HG03135 (cell line): Measurements from ENCODE around the gene OFD1.

ENCODE experiments used
- ATAC-seq: cut with Tn5 transposase; IDR thresholded peaks from one replicate; pipeline ENCODE4 v1.9.1; 2021; ENCODE audit warnings: mild to moderate bottlenecking, moderate library complexity; ENCODE audit not compliant: unreplicated experiment

The OFD1 gene

DNA sequence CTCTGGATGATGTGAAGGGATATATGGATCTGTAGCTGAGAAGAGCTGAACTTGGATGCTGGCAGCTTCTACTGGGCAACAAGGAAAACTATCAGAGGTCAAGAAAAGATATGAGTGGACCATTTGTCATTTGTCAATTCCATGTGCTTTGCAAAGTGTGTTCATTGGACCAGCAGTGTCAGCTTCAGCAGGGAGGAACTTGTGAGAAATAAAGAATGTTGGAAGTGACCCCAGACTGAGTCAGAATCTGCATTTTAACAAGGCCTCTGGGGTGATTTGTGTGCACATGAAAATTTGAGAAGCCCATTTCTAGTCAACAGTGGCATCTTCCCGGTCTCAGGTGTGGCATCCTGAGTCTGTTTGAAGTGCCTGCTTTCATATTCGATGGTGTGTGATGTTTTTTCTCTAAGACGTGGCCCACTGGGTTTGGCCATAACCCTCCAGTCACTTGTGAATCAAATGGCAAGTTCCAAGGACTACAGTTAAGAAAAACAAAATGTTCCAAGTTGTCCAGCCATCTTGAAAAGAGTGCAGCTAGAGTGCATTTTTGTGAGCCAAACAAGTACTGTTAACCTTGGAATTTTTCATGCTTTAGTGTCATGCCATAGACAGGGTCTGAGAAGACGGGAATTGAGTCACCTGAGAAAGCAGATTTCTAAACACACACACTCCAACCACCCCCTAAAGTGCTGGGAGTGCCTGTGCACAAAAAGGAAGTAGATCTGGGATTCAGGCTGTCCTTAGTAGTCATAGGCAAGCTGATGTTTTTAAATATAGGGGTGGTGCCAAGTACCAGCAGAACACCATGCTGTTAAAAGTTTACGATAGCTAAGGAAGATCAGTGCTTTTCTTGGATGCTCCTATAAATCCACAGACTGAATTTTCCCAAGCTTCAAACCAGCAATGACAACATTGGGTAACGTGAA lies 55.9 kb downstream of the OFD1 start:
- ATAC-seq = no peak

DNA sequence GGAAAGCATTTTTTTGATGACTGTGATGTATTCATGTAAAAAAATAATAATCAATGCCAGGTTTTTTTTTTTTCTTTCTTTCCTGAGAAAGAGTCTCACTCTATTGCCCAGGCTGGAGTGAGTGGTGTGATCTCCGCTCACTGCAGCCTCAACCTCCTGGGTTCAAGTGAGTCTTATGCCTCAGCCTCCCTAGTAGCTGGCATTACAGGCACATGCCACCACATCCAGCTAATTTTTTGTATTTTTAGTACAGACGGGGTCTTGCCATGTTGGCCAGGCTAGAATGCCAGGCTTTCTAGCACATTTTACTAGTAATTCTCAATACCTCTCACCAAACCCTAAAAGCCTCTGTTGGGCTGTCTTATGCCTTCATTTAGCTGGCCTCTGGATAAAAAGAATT lies 56.6 kb downstream of the OFD1 start:
- no peak for ATAC-seq

DNA sequence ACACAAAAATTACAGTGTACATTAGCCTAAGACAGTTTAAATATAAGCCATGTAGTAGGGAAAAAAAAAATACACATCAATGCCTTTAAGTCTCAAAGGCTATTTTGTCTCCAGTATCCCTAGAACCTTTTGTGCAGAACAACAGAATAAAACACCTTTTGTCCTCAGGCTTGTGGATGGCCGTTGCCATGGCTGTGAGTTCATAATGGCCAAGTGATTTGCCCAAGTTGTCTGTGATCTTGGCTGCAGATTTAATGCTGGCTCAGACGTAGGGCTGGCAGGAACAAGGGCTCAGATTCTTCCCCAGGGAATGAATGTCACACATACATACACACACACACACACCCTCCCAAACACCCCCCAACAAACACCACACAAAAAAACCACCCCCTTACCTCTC lies 57.0 kb downstream of the OFD1 start:
- ATAC-seq = no peak

DNA sequence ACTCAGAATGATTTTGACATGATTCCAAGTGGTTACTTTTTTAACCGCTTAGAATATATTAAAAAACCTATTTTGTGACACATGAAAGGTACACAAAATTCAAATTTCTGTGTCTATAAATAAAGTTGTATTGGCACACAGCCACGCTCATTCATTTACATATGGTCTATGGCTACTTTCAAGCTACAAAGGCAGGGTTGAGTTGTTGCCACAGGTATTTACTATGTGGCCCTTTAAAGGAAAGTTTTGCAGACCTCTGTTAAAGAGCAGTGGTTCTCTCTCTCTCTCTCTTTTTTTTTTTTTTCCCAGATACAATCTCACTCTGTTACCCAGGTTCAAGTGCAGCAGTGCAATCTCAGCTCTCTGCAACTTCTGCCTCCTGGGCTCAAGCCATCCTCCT lies 59.3 kb downstream of the OFD1 start:
- ATAC-seq = no peak

DNA sequence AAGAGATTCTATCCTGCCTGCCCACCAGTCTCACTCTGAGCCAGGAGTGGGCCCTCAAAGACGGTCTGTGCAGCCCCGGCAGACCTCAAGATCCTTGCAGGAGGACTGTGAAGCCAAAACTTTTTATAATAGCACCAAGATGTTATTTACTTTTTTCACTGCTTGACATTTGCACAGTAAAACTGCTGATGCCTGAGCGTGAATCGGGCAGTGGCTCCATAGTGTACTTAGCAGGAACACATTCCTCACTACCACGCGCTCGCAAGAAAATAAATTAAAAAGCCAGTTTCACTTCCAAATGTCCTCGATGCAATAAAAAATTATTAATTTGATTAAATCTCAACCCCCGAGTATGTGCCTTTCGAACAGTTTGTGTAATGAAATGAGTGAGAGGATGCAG lies 59.9 kb downstream of the OFD1 start:
- ATAC-seq = no peak

DNA sequence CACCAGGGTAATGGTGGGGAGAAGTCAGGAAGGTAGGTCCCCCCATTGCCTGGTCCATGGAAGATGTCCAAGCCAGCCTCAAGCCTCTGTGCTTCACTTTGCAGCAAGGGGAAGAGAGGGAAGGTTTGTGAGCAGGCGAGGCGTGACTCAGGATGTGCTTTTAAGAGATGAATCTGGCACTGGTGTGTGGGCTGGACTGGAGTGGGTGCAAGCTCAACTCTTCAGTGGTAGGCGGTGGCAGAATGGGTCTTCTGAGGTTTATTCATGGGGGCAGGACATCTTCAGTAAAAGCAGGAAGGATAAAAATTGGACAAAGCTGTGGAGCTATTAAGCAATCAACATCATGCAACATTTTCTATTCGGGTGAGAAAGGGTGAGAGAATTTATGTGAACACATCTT lies 63.0 kb downstream of the OFD1 start:
- no peak for ATAC-seq

DNA sequence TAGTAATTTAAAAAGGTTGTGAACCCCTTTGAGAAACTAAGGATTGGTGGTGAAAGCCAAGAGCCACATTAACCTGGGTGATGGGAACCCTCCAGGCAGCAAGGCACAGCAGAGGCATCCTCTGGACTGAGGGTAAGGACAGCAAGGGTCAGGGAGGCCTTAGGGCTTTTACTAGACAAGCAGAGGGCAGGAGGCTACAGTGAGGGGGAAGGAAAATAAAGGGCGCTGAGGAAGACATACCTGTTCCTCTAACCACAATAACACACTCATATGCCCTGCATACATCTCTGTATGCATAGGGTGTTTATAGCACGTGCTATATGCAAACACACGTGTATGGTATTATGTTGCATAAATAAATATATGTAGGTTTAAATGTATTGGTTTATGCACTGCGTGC lies 63.6 kb downstream of the OFD1 start:
- ATAC-seq = no peak

DNA sequence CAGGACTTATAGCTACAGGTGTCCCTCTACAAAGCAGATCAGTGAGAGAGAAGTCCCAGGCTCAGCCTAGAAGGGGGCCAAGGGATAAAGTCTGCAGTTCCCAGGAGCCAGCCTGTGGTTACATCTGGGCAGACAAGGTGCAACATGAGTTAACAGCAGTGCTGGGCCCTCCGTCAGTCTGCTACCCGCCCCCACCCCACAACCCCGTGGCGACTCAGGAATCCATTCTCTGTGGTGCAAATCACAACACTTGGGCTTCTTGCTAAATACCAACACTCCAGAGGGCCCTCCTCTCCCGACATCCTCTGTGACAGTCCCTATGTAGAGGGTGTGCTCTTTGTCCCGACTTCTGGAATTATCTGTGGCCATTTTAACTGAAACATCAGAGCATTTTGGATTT lies 68.6 kb downstream of the OFD1 start:
- no peak for ATAC-seq

DNA sequence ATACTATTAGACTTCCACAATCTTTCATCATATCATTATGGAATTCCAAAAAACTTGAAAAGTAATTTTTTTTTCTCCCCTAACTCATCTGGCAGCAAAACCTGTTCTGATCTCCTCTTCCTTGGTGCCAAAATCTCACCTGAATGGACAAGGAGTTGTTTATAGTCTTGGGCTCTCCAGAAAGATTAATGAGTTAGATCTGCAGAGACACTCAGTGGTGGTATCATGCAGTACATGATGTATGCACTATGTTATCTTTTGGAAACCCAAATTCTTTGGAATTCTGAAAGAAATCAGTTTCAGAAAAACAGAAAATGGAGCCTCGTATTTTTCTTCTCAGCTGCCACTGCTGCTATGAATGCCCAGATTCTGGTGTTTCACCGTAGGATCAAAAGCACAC lies 70.7 kb downstream of the OFD1 start:
- no peak for ATAC-seq

DNA sequence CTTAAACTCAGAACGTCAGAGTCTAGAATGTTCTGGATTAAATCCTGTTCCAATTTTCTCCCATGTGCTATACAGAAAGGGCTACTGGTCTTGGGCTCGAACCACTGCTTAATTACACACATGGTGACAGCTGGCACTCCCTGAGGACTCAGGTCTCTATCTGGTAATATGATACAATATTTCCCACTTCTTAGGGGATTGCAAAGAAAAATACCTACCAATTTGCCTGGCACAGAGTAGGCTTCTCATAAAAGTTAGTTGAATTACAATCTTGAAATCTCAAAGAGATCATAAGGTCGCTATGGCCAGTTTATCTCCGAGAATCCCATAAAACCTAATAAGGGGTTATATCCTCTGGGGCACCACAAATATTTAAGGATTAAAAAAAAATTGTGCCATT lies 73.7 kb downstream of the OFD1 start:
- ATAC-seq = no peak

DNA sequence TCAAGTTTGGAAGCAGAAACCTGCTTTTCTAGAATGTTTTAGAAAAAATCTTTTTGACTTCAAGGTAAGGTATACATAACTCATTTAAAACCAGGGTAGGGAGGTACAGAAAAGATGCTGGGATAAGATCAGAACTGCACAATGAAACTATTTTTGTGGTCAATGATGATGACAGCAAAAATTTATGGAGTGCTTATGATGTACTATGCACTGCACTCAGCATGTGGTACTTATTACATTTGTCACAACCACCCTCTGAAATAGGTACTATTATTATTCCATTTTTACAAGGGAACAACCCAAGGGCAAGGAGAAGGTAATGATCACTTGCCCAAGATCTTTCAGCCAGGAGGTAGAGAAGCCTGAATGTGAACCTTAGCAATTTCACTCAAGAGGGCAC lies 74.3 kb downstream of the OFD1 start:
- no peak for ATAC-seq

DNA sequence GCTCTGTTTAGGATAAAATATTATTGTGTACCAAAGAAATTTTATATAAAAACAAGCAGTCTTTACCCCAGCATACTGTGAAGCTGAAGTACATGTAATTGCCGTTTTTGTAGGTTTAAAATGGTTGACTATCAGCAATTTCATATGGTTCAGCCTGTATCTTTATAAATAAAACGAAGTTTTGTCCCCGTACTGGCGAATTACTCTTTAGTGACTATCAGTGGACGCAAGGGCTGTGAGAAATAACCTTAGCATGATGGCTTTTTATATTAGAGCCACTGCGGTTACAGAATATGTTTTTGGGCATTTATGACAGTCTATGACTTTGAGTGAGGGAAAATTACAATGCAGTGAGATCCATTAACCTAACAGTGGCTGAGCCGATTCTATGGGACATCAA lies 81.1 kb downstream of the OFD1 start:
- ATAC-seq = no peak

DNA sequence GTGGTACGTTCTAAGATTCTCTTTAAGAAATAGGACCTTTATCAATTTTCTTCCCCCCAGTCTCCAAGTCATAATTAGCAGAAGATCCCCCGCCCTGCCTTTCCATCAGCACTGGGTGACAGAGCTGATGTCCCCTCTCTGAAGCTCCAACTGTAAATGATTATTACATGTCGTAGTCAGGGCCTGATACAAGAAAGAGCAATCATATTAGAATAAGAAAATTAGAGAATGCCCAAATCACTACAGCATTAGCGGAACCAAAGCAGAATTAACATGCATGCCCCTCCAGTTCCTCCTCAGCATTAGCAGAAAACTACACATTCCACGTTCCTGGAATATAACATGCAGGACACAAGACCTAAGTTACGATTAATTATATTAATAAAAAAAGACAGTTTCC lies 81.6 kb downstream of the OFD1 start:
- no peak for ATAC-seq

DNA sequence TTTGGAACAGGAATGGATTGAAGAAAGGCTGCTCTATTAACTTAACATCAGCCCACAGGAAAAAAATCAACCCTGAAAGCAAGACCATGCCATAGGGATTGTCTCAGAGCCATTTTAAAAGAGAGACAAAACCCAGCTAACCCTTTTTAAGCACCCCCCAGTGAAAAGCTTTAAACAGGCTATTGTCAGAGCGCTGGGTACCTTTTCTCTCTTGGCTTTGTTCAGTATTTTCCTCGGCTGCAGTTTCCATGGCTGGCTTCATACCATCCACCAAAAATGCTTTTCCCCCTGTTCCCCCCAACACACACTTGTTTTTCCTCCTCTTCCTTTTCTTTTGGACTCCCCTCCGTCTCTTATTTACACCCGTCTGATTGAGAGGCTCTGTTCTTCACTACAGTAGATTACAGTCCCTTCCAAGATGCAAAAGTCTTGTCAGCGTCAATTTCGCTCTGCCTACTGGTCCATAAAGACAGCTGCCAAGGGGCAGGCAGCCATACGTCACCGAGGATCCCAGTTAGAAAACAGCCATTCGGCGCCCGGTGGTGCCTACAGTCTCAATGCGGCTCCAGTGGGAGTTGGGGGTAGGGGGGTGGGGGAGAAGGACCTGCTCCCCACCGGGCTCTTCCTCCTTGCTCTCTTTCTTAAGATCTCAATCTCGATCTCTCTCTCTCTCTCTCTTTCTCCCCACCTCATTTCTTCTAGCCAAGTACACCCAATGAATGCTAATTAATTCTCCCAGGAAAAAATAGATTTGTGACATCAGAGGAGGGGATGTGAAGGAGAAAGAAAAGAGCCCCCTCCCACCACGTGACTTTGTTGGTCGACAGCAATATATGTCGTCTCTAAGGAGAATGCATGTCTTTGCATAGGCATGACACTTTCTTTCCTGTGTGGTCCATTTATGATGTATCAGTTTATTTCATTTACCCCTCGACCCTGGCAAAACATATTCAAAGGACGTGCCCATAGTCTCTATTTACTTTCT lies 82.4 kb downstream of the OFD1 start, which contains the start of gene GPM6B:
TSS of gene GPM6B (minus strand) at position 451 of the 985 bp plus-strand sequence. CDS start at position 262, 189 bp downstream.
- ATAC-seq = no peak
